Measurements from ENCODE around the gene TP53I13. TPM values are rescaled to one million over a fixed set of nuclear protein-coding genes. Genes with fewer than 3 reads are reported as not detected.

Gene TP53I13
- total and polyA plus RNA-seq, 2 of the 4 experiments (the other 2 are of a cell fraction) = 22.0 to 48.3 TPM

DNA sequence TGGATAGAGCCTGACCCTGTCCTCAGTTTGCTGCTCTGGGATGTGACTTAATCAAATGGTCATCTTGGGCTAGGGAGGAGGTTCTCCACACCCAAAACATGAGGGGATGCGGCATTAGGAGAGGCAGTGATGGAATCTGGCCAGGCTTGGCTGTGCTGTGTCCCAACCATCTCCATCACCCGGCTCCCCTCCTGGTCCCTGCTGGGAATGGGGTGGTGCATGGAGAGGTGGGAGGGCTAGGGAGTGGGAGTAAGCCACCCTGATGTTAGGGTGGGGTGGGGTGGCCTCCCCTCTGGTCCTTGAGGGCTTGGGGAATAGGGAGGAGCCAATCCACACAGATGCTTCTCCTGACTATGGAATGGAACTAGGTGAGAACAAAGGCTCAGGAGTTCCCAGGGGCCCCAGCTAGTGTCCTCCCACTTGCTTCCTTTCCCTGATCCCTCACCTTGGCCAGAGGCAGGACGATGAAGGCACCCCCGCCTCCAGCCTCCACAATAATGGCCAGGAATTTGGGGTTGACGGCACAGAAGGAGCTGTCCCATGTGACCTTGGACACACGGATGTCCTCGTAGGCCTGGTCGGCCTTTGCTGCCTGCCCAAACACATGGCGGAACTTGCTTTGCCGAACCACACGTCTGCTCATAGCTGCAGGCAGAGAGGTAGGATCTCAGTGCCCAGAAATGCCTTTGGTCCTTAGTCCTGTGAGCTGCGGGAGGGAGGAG lies 52.4 kb downstream of the TP53I13 start:
- H3K4me3 ChIP-seq (ENCODE audit: insufficient read depth, low read depth, low read length) = no peak overlapping the region
- H3K4me2 ChIP-seq (ENCODE audit: low read depth, low read length) = no peak overlapping the region
- in situ Hi-C loops (cut with MboI; ENCODE audit: low sequenced_read_pairs) = no loop called here
- 100% methylated on average over 6 of the region's 12 CpGs; no CpG with 5 or more reads in 1 of the 2 experiments for WGBS, 2 experiments (ENCODE audit: extremely low coverage in 2 of 2, insufficient read length in 1 of 2)
- no peaks in the 10 kb centered on the region for H3K9me3 ChIP-seq (ENCODE audit: control insufficient read depth, insufficient read depth, low read length)
- H3K18ac ChIP-seq (ENCODE audit: low read depth, low read length) = no peak overlapping the region
- no peak overlapping the region for H3K9ac ChIP-seq (ENCODE audit: low read depth, low read length)
- no peak overlapping the region for H2BK120ac ChIP-seq (ENCODE audit: low read depth, low read length)
- BruUV-seq (replicated peaks) = no TSS peak
- peaks cover 15% of the 10 kb centered on the region for H3K4me1 ChIP-seq (ENCODE audit: control insufficient read depth, insufficient read depth, low read length)
- H4K5ac ChIP-seq (ENCODE audit: low read depth, low read length) = no peak overlapping the region
- peaks cover 9% of the 10 kb centered on the region; the same call in 1 of the 2 replicates for H4K20me1 ChIP-seq (ENCODE audit: insufficient read depth, low read length)
- no peaks in the 10 kb centered on the region; the same call in 1 of the 2 replicates for H3K36me3 ChIP-seq (ENCODE audit: control insufficient read depth, insufficient read depth, low read length)
- H3K4ac ChIP-seq (ENCODE audit: low read depth, low read length) = peak overlapping the region; percentile 16; the same call in 1 of the 2 replicates
- ChIA-PET POLR2A (ENCODE audit: unreplicated experiment) (no interaction called here), CTCF (no interaction called here)
- no peak for TF ChIP-seq CEBPB (IDR thresholded peaks at IDR 0.05; ENCODE audit: low read depth, low read length)
- TF ChIP-seq MXI1 (IDR thresholded peaks at IDR 0.05; ENCODE audit: borderline replicate concordance, low read depth, low read length) = no peak
- no peak for TF ChIP-seq MAFK (IDR thresholded peaks at IDR 0.05; ENCODE audit: low read depth, low read length)
- no peak for TF ChIP-seq CHD1 (IDR thresholded peaks at IDR 0.05; ENCODE audit: low read depth, low read length)
- no peak for TF ChIP-seq BHLHE40 (IDR thresholded peaks at IDR 0.05; ENCODE audit: low read depth, low read length)
- no peak for TF ChIP-seq CTCF (conservative IDR thresholded peaks at IDR 0.05; ENCODE audit: low read depth, low read length)
- H2BK20ac ChIP-seq (ENCODE audit: low read depth, low read length) = no peak overlapping the region
- 0 out of 2 replicates have a peak overlapping the region, but pooled peaks have one; percentile 35 for H3K14ac ChIP-seq (replicated peaks; ENCODE audit: low read depth, low read length)
- H3K9me1 ChIP-seq (ENCODE audit: insufficient read depth, low read length) = peaks cover 21% of the 10 kb centered on the region
- no peak overlapping the region for H2AFZ ChIP-seq (replicated peaks; ENCODE audit: low read length, poor library complexity)
- H2AK9ac ChIP-seq (replicated peaks; ENCODE audit: low read depth, low read length, poor library complexity) = peak overlapping the region; percentile 53
- intact Hi-C loops (cut with micrococcal nuclease) = no loop called here
- dilution Hi-C loops (cut with HindIII; ENCODE audit: low sequenced_read_pairs, unreplicated experiment) = no loop called here
- 0 out of 2 replicates have a peak overlapping the region, but pooled peaks have one; percentile 32 for H3K23ac ChIP-seq (ENCODE audit: low read depth, low read length)
- no peak overlapping the region; the same call in 1 of the 2 replicates for H4K91ac ChIP-seq (ENCODE audit: insufficient read depth, low read depth, low read length)
- peak overlapping the region; percentile 57 for H2AK5ac ChIP-seq (ENCODE audit: low read depth, low read length)
- no peaks in the 10 kb centered on the region; the same call in 1 of the 2 replicates for H3K27me3 ChIP-seq (ENCODE audit: control insufficient read depth, insufficient read depth, low read length)
- H3K79me1 ChIP-seq (ENCODE audit: low read depth in 1 of 2, low read length in 2 of 2) = peaks cover 0 to 22% of the 10 kb centered on the region in 2 experiments; a peak in 1 of 4 replicates
- H4K8ac ChIP-seq (ENCODE audit: low read depth in 2 of 2, low read length in 2 of 2) = no peak overlapping the region
- no peak overlapping the region for H3K27ac ChIP-seq (ENCODE audit: insufficient read depth, low read length)
- H2BK5ac ChIP-seq (ENCODE audit: low read depth, low read length, poor library complexity, severe bottlenecking) = no peak overlapping the region
- H2BK15ac ChIP-seq (ENCODE audit: low read depth, low read length) = no peak overlapping the region
- DNase-seq (no peak), ATAC-seq (ENCODE audit: low read depth) (no peak)
- no peak overlapping the region for H3K56ac ChIP-seq (ENCODE audit: extremely low read depth, insufficient read depth, low read length)

All from IMR-90 (cell line).